Dendritic cell treated with granulocyte-macrophage colony-stimulating factor and Interleukin-4, amounts not matched to agents 40 ng/mL and 50 ng/mL, for 4 days (primary cell): ENCODE results near the gene DCTD.
A peak's percentile ranks its signal among the peaks of the same experiment; 100 is the strongest.
"Not testable (repeated sequence)": the region's sequence is repeated elsewhere in the genome, so short reads cannot be mapped to it uniquely, and the experiment has no call there.

Experiments
- H3K27ac Mint-ChIP-seq: one replicate; pipeline ENCODE4 v1.8.0; 2022; ENCODE audit warnings: mild to moderate bottlenecking, mixed read lengths
- H3K27me3 Mint-ChIP-seq: one replicate; pipeline ENCODE4 v1.8.0; 2022; ENCODE audit warnings: mild to moderate bottlenecking, mixed read lengths
- H3K36me3 Mint-ChIP-seq: one replicate; pipeline ENCODE4 v1.8.0; 2022; ENCODE audit warnings: low read depth, mixed read lengths
- H3K4me1 Mint-ChIP-seq: one replicate; pipeline ENCODE4 v1.8.0; 2022; ENCODE audit warnings: low read depth, mixed read lengths
- H3K4me3 Mint-ChIP-seq: one replicate; pipeline ENCODE4 v1.8.0; 2022; ENCODE audit warnings: mild to moderate bottlenecking, moderate library complexity, mixed read lengths
- H3K9me3 Mint-ChIP-seq: one replicate; pipeline ENCODE4 v1.8.0; 2022; ENCODE audit warnings: mixed read lengths
- intact Hi-C: fragments of 100-400 bp; cut with micrococcal nuclease; formaldehyde crosslinking; loops from one replicate; pipeline ENCODE4 v1.15.0; 2022

The DCTD gene

DNA sequence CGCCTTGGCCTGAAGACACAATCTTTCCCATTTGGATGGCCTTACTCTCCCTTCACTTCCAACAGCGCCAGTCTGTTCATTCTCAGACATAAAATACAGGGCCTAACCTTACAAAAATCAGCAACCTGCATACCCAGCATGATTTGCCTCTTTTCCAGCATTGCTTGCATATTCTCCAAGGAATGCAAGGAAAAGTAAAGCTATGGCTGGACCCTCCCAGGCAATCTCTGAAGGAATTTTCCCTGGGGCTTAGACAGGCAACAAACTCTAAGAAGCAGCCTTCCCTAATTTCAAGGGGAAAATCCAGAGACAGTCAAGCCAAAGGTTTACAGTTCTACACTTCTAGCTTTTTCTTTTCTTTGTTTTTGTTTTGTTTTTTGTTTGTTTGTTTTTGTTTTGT is 3.6 kb downstream of the DCTD start:
- H3K27ac Mint-ChIP-seq, result no peak overlapping the region

GRCh38 chr4:182913036-182913435 is 4.2 kb downstream of the DCTD start:
- H3K27me3 Mint-ChIP-seq, result no peaks in the 10 kb centered on the region
- peaks cover 61% of the 10 kb centered on the region for H3K36me3 Mint-ChIP-seq
- no peak overlapping the region for H3K27ac Mint-ChIP-seq
- no peak overlapping the region for H3K4me3 Mint-ChIP-seq
- H3K4me1 Mint-ChIP-seq, result peaks cover 34% of the 10 kb centered on the region
- intact Hi-C loops, result no loop called here
- no peaks in the 10 kb centered on the region for H3K9me3 Mint-ChIP-seq

More for the DNA sequence above, 3.6 kb downstream of the DCTD start:
- no peaks in the 10 kb centered on the region for H3K9me3 Mint-ChIP-seq
- intact Hi-C loops, result no loop called here
- H3K27me3 Mint-ChIP-seq, result no peaks in the 10 kb centered on the region
- H3K4me1 Mint-ChIP-seq, result peaks cover 38% of the 10 kb centered on the region
- peaks cover 61% of the 10 kb centered on the region for H3K36me3 Mint-ChIP-seq
- H3K4me3 Mint-ChIP-seq, result no peak overlapping the region

DNA sequence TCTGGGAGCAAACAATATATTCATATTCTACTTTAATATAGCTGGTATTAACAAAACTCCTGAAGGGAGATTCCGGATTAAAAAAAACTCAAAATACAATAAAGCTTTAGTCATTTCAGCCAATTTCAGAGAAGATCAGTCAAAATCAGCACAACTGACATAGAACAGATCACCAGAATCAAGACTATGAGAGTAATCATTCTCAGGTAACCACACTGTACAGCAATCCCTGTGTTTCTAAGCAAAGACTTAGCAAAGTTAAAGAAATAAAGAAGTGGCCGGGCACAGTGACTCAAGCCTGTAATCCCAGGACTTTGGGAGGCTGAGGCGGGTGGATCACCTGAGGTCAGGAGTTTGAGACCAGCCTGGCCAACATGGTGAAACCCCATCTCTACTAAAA is 9.1 kb downstream of the DCTD start:
- Mint-ChIP-seq H3K27me3 (no peaks in the 10 kb centered on the region), H3K27ac (no peak overlapping the region), H3K36me3 (peaks cover 81% of the 10 kb centered on the region), H3K4me3 (no peak overlapping the region), H3K4me1 (peaks cover 9% of the 10 kb centered on the region), H3K9me3 (no peaks in the 10 kb centered on the region)
- intact Hi-C loops, result no loop called here

GRCh38 chr4:182907396-182907795 is 9.8 kb downstream of the DCTD start:
- H3K27ac Mint-ChIP-seq, result no peak overlapping the region
- no peaks in the 10 kb centered on the region for H3K9me3 Mint-ChIP-seq
- no peaks in the 10 kb centered on the region for H3K27me3 Mint-ChIP-seq
- intact Hi-C loops, result no loop called here
- no peak overlapping the region for H3K4me3 Mint-ChIP-seq
- H3K4me1 Mint-ChIP-seq, result peaks cover 2% of the 10 kb centered on the region
- H3K36me3 Mint-ChIP-seq, result peaks cover 81% of the 10 kb centered on the region

GRCh38 chr4:182906786-182907185 is 10.4 kb downstream of the DCTD start:
- Mint-ChIP-seq H3K27ac (no peak overlapping the region), H3K4me3 (no peak overlapping the region), H3K36me3 (peaks cover 83% of the 10 kb centered on the region), H3K4me1 (no peaks in the 10 kb centered on the region), H3K27me3 (no peaks in the 10 kb centered on the region), H3K9me3 (no peaks in the 10 kb centered on the region)
- intact Hi-C loops, result no loop called here

DNA sequence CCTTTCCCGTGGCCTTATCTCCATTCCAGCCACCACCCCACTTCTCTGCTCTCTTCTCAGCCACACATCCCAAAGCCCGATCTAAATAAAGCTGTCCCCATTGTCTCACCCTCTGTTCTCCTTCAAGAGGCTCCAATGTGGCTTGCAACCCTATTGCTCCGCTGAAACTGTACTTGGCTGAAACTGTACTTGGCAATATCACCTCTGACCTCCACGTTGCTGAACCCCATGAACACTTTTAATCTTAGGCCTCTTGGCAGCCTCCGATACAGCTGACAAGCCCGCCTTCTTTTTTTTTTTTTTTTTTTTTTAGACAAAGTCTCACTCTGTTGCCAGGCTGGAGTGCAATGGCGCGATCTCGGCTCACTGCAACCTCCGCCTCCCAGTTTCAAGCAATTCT is 12.1 kb downstream of the DCTD start:
- peaks cover 79% of the 10 kb centered on the region for H3K36me3 Mint-ChIP-seq
- no peaks in the 10 kb centered on the region for H3K27me3 Mint-ChIP-seq
- no peaks in the 10 kb centered on the region for H3K4me1 Mint-ChIP-seq
- intact Hi-C loops, result no loop called here
- H3K27ac Mint-ChIP-seq, result peak overlapping the region; percentile 3
- H3K4me3 Mint-ChIP-seq, result no peak overlapping the region
- no peaks in the 10 kb centered on the region for H3K9me3 Mint-ChIP-seq

DNA sequence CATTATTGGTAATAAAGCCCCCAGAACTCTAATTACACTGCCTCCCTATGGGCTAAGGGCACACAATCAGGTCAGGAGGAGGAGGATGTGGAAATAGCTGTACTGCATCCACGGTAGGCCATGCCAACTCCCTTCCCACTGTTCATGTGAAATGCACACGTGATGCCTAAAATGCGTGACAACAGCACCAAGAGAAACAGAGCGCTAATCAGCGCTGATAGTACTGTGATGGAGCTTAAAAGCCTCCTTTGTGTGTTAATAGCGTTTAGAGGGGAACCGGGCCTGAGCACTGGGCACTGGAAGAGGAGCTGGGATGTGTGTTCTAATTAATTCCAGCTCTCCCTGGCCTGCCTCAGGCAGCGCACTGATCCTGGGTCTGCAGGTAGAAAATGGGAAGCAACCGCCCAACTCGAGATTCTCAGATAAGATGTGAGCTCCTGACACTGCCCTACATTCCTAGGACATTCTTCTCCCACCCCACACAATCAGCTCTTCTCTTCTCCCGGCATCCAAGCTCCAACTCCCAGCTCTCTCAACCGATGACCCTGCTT is 12.9 kb downstream of the DCTD start:
- Mint-ChIP-seq H3K27me3 (no peaks in the 10 kb centered on the region), H3K9me3 (no peaks in the 10 kb centered on the region), H3K4me1 (no peaks in the 10 kb centered on the region), H3K36me3 (peaks cover 79% of the 10 kb centered on the region), H3K27ac (peak overlapping the region; percentile 3), H3K4me3 (no peak overlapping the region)
- intact Hi-C loops, result no loop called here

GRCh38 chr4:182903013-182903412 is 14.2 kb downstream of the DCTD start:
- no peaks in the 10 kb centered on the region for H3K27me3 Mint-ChIP-seq
- no peaks in the 10 kb centered on the region for H3K9me3 Mint-ChIP-seq
- H3K4me1 Mint-ChIP-seq, result no peaks in the 10 kb centered on the region
- intact Hi-C loops, result no loop called here
- H3K4me3 Mint-ChIP-seq, result no peak overlapping the region
- peaks cover 89% of the 10 kb centered on the region for H3K36me3 Mint-ChIP-seq
- H3K27ac Mint-ChIP-seq, result no peak overlapping the region

DNA sequence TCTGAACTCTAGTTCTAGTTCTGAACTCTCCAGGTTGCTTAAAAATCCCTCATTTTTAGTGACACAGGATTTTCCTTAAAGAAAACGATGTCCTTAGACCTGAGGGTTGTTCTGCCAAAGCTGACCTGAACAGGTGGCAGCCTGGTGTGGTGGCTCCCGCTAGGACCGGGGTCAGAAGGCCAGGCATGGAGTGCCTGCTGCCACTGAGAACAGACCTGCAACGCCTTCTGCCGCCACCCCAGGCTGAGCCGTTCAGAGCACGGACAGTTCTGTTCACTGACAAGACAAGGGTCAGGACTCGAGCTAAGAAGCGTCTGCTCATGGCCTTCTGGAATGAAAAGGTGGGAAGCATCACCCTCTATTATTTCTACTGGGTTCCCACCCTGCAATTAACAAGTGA is 15.8 kb downstream of the DCTD start:
- Mint-ChIP-seq H3K36me3 (peaks cover 89% of the 10 kb centered on the region), H3K27me3 (no peaks in the 10 kb centered on the region), H3K4me1 (no peaks in the 10 kb centered on the region), H3K27ac (no peak overlapping the region), H3K4me3 (no peak overlapping the region), H3K9me3 (no peaks in the 10 kb centered on the region)
- intact Hi-C loops, result no loop called here

DNA sequence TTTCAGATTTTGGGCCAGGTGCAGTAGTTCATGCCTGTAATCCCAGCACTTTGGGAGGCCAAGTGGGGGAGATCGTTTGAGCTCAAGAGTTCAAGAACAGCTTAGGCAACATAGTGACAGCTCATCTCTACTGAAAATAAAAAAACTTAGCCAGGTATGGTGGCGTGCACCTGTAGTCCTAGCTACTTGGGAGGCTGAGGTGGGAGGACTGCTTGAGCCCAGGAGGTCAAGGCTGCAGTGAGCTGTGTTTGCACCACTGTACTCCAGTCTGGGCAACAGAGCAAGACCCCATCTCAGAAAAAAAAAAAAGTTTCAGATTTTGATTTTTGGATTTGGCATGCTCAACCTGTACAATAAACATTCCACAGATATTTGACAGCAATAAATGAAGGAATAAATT is 17.2 kb downstream of the DCTD start:
- H3K27ac Mint-ChIP-seq, intact Hi-C loops, H3K4me1 Mint-ChIP-seq, H3K9me3 Mint-ChIP-seq, H3K27me3 Mint-ChIP-seq, H3K4me3 Mint-ChIP-seq: not testable (repeated sequence)
- H3K36me3 Mint-ChIP-seq, result peaks cover 89% of the 10 kb centered on the region

- intact Hi-C loops, result no loop called here
- Mint-ChIP-seq H3K36me3 (peaks cover 89% of the 10 kb centered on the region), H3K9me3 (no peaks in the 10 kb centered on the region), H3K27me3 (no peaks in the 10 kb centered on the region), H3K27ac (no peak overlapping the region), H3K4me3 (no peak overlapping the region), H3K4me1 (no peaks in the 10 kb centered on the region)
Observed at GRCh38 chr4:182898479-182898799, 18.7 kb downstream of the DCTD start.

GRCh38 chr4:182897601-182898478 is 19.3 kb downstream of the DCTD start:
- H3K9me3 Mint-ChIP-seq, result no peaks in the 10 kb centered on the region
- H3K27me3 Mint-ChIP-seq, result no peaks in the 10 kb centered on the region
- H3K27ac Mint-ChIP-seq, result no peak overlapping the region
- H3K4me3 Mint-ChIP-seq, result no peak overlapping the region
- H3K36me3 Mint-ChIP-seq, result peaks cover 89% of the 10 kb centered on the region
- no peaks in the 10 kb centered on the region for H3K4me1 Mint-ChIP-seq
- intact Hi-C loops, result no loop called here

DNA sequence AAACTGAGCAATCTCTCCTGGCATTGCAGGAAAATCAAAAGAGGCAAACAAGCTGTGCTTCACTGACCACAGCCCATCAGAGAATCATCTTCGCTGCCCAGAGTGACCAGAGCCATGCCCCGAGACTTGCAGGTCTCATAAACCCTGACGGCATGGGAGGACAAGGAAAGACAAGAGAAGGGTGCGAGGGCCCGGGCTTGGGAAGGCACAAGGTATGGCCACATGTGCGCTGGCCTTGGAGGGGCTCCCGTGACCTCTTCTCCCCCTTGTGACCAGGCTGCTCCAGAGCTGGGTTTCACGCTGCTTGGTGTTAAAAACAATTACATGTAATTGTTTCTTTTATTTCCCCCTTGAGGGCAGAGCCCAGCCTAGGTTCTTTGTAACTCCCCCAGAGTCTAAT is 20.8 kb downstream of the DCTD start:
- Mint-ChIP-seq H3K27me3 (no peaks in the 10 kb centered on the region), H3K9me3 (no peaks in the 10 kb centered on the region), H3K4me1 (no peaks in the 10 kb centered on the region), H3K4me3 (no peak overlapping the region), H3K36me3 (peaks cover 89% of the 10 kb centered on the region), H3K27ac (no peak overlapping the region)
- intact Hi-C loops, result no loop called here

DNA sequence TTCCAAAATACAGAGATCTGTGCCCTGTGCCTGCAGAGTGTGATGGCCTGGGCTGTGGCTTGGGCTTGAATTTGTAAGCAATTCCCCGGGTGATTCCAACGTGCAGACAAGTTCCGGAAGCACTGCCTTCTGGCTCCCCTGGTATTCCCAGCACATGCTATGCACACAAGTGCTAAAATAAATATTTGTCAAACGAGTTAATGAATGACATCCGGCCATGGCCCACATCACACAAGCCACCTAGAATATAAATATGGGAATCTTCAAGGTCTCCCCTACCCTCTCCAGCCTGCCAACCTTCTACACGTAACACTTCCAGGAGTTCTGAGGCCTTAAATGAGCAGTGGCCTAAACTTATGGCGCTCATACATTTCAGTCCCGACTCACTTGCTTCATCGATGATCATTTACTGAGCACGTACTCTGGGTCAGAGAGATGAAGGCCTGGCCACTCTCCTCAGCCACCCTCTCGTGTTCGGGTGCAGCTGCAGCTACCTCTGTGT is 21.3 kb downstream of the DCTD start:
- no peaks in the 10 kb centered on the region for H3K4me1 Mint-ChIP-seq
- peaks cover 91% of the 10 kb centered on the region for H3K36me3 Mint-ChIP-seq

More for the DNA sequence above, 21.3 kb downstream of the DCTD start:
- no peak overlapping the region for H3K27ac Mint-ChIP-seq
- no peak overlapping the region for H3K4me3 Mint-ChIP-seq
- no peaks in the 10 kb centered on the region for H3K27me3 Mint-ChIP-seq
- intact Hi-C loops, result no loop called here
- H3K9me3 Mint-ChIP-seq, result no peaks in the 10 kb centered on the region
